Embryonic facial prominence (tissue), 1 donor: ENCODE data around the gene MKS1.

Source experiments
- DNase-seq: peaks from one replicate; pipeline ENCODE4 v3.0.0-alpha.2; 2016; ENCODE audit errors: extremely low spot score

The MKS1 gene

GRCh38 chr17:58161566-58161965 lies 57.5 kb downstream of the MKS1 start:
- DNase-seq, result no peak

DNA sequence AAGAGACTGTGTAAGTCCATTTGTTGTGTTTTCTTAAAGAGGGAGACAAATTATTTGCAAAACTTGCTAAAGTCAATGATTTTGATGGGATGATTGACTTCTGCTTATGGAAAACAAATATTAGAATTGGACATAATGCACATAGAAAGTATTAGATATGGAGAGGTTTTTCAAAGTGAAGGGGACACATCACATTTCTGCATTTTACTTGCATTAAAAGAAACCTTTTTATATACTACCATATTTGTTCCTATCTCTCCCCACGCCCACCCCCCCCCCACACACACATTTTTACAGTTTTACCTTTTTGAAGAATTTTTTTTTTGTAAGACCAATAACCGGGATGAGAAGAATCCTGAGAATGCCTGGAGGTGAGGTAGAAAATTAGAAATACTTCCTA lies 60.9 kb downstream of the MKS1 start:
- DNase-seq, result no peak

DNA sequence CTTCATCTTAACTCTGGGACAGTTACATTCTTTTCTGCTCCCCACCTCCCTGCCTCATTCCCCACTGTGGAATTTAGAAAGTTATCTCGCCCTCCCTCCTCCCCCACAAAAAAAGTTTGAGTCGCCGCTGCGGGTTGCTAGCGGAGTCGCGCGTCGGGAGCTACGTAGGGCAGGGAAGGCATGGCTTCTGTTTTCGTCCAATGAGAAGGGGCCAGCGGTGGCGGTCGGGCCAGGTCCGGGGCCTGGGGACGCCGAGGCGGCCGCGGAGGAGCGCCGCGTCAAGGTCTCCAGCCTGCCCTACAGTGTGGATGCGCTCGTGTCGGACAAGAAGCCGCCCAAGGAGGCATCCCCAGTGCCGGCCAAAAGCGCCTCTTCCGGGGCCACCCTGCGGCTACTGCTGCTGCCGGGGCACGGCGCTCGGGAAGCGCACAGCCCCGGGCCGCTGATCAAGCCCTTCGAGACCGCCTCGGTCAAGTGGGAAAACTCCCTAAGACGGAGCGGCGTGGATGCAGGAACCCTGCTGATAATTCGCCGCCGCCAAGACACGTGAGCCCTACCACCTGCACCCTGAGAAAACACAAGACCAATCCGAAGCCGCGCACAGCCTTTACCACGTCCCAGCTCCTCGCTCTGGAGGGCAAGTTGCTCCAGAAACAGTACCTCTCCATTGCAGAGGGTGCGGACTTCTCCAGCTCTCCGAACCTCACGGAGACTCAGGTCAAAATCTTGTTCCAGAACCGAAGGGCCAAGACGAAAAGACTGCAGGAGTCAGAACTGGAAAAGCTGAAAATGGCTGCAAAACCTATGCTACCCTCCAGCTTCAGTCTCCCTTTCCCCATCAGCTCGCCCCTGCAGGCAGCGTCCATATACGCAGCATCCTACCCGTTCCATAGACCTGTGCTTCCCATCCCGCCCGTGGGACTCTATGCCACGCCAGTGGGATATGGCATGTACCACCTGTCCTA lies 61.9 kb downstream of the MKS1 start:
- no peak for DNase-seq
